Peyer's patch (tissue), 4 donors: ENCODE measurements around the gene ADRM1.

Experiments
- CTCF ChIP-seq, 6 experiments: fragments of 450-650 bp in 4 of 6; fragments of 200-600 bp in 2 of 6; sonication (generic) in 1 of 6; IDR thresholded peaks; one replicate each; pipeline ENCODE4 v1.5.1; 2017 to 2019; ENCODE audit warnings: antibody characterized with exemption in 6 of 6, mild to moderate bottlenecking in 3 of 6, moderate library complexity in 1 of 6
- POLR2A ChIP-seq, 2 donors: fragments of 450-650 bp; IDR thresholded peaks; one replicate each; pipeline ENCODE4 v1.5.1; 2017; ENCODE audit warnings: antibody characterized with exemption in 2 of 2, mild to moderate bottlenecking in 2 of 2, moderate library complexity in 2 of 2

DNA sequence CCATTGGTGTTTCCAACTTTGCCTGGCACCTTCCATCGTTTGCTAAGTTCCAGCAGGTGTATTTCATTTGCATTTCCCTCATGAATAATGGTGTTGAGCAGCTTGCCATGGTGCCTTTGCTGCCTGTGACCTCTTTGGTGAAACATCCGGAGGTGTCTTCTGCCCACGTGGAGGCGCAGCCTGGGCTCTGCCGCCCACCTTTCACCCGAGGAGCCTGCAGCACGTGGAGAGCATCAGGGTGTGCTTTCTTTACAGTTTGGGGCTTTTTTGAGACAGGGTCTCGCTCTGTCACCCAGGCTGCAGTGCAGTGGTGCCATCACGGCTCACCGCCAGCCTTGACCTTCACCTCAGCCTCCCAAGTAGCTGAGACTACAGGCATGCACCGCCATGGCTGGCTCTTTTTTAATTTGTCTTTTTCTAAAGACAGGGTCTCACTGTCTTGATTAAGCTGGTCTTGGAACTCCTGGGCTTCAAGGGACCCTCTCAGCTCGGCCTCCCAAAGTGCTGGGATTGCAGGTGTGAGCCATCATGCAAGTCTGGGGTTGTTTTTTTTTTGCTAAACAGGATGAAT, 3.0 kb upstream of the ADRM1 start:
- no peak for TF ChIP-seq CTCF (IDR thresholded peaks at IDR 0.05)
- TF ChIP-seq POLR2A (IDR thresholded peaks at IDR 0.05): no peak
